ENCODE measurements around the gene PARP14.

Gene PARP14

DNA sequence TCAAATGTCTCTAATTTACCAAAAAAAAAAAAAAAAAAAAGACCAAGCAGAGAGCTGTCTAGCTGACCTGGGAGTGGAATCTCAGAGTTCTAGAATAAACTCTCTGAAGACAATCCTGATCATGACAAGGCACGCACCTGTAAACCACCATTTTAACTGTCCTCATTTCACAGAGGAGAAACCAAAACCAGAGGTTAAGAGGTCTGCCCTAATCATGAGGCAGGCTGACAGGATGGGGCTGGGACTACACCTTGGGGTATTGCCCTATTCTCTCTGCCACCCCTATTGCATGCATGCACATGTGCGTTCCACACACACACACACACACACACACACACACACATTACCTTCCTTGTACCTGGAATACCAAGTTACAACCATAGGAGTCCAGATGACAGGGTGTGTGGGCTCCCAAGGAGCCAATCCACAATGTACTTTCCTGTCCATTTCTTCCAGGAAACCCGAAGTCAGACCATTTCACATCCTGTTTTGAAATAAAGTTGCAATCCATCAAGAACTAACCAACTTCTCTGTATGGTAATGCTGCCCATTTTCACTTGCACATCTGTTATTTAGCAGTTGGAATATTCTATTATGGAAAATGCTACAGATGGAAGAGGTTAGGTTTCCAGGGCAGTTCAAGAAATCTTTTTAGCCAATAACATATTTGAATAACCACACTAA is 78.4 kb downstream of the PARP14 start:
- TF ChIP-seq POLR2AphosphoS5 (IDR thresholded peaks at IDR 0.05; ENCODE audit: low read depth, low read length) (no peak), TAF1 (IDR thresholded peaks at IDR 0.05; ENCODE audit: borderline replicate concordance, low read depth, low read length) (no peak), POLR2A (IDR thresholded peaks at IDR 0.05; ENCODE audit: low read depth, low read length) (no peak)
- no peak for FAIRE-seq
- DNase-seq (ENCODE audit: insufficient read length) = no peak

DNA sequence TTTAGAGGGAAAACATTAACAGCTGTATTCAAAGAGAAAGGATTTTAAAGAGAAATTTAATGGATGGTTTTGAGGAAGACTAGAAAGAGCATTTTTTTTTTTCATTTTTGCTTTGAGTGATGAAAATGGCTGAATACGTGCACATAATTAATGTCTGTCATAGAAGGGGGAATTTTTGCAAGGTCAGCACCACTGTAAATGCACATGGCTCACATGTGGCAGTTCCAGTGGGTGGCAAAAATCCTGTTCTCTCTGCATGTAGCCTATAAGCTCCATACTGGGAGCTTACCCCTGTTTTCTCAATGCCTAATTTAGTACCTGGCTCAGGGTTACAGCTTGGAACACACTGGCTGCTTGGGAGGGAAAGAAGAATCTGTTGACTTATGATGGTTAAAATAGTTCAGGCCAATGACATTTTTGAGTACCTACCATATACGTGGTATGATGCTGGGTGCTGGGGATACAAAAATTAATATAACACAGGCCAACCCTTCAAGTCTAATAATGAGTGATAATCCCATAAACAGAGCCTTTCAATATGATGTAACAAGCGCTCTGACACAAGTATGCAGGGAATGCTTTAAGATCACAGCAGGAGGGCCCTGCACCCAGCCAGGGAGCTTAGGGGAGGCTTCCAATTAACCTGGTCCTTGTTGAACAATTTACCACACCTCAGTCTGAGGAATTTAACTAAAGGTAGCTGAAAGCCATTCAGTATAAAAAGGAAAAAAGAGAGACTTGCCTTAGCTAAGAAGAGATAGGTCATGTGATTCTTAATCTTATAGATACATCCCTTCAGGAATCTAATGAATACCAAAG is 80.0 kb downstream of the PARP14 start:
- FAIRE-seq (no peak), DNase-seq (ENCODE audit: insufficient read length) (no peak)
- TF ChIP-seq POLR2A (IDR thresholded peaks at IDR 0.05; ENCODE audit: low read depth, low read length) (no peak), TAF1 (IDR thresholded peaks at IDR 0.05; ENCODE audit: borderline replicate concordance, low read depth, low read length) (no peak), POLR2AphosphoS5 (IDR thresholded peaks at IDR 0.05; ENCODE audit: low read depth, low read length) (no peak)

DNA sequence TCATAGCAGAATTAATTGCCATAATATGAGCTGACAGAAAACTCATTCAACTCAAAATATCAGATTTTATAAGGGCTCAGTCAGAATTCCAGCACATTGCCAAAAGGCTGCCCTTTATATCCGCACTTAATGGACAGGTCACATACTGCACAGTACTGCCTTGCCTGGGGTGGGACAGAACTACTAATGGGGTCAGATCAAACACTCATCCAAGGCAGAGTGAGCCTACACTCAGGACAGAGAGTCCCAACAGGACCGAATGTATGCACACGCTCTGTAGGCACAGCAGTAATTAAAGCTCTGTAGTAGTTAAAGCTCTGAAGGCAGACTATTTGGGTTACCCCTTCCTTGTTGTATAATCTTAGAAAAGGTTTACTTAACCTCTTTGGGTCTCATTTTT is 85.8 kb downstream of the PARP14 start:
- no peak for TF ChIP-seq TAF1 (IDR thresholded peaks at IDR 0.05; ENCODE audit: borderline replicate concordance, low read depth, low read length)
- TF ChIP-seq POLR2AphosphoS5 (IDR thresholded peaks at IDR 0.05; ENCODE audit: low read depth, low read length) = no peak
- no peak for TF ChIP-seq POLR2A (IDR thresholded peaks at IDR 0.05; ENCODE audit: low read depth, low read length)
- FAIRE-seq (no peak), DNase-seq (ENCODE audit: insufficient read length) (no peak)

- DNase-seq (ENCODE audit: insufficient read length) (no peak), FAIRE-seq (no peak)
- no peak for TF ChIP-seq POLR2AphosphoS5 (IDR thresholded peaks at IDR 0.05; ENCODE audit: low read depth, low read length)
- TF ChIP-seq POLR2A (IDR thresholded peaks at IDR 0.05; ENCODE audit: low read depth, low read length) = no peak
- no peak for TF ChIP-seq TAF1 (IDR thresholded peaks at IDR 0.05; ENCODE audit: borderline replicate concordance, low read depth, low read length)
Observed at GRCh38 chr3:122767540-122768372, 87.1 kb downstream of the PARP14 start.

DNA sequence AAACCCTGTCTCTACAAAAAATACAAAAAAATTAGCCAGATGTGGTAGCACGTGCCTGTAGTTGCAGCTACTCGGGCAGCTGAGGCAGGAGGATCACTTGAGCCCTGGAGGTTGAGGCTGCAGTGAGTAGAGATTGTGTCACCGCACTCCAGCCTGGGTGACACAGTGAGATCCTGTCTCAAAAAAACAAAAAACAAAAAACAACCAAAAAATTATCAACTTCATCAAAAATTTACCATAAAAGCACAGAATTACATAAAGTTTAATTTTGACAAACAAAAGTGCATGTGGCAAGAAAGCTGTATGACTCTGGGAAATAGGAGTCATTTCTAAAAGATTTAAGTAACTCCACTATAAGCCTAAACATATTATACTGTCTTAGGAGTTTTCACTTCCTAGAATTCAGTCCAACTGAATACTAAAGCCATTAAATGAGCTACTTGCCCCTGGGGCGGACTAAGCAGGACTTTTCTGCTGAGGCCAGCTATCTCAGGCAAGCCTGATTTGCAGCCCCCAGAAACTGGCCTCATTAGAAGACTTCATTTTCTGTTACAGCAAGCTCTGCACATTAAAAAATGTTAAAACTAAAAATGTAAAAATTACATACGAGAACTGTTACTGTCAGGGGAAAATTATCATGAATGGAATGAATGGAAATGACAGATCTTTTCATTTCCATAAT is 90.0 kb downstream of the PARP14 start:
- DNase-seq (ENCODE audit: insufficient read length) = no peak
- TF ChIP-seq POLR2A (IDR thresholded peaks at IDR 0.05; ENCODE audit: low read depth, low read length) = no peak
- no peak for TF ChIP-seq POLR2AphosphoS5 (IDR thresholded peaks at IDR 0.05; ENCODE audit: low read depth, low read length)
- TF ChIP-seq TAF1 (IDR thresholded peaks at IDR 0.05; ENCODE audit: borderline replicate concordance, low read depth, low read length) = no peak
- no peak for FAIRE-seq

DNA sequence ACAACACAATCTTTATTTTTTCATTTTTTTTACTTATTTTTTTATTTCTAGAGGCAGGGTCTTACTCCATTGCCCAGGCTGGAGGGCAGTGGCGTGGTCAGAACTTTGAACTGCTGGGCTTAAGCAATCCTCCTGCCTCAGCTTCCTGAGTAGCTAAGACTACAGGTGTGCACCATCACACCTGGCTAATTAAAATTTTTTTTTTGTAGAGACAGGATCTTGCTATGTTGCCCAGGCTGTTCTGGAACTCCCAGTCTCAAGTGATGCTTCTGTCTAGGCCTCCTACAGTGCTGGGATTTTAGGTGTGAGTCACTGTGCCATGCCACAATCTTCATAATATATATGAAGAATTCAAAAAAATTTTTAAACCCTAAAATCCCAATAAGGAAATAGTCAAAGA is 92.2 kb downstream of the PARP14 start:
- DNase-seq (ENCODE audit: insufficient read length) = no peak
- no peak for FAIRE-seq
- TF ChIP-seq POLR2AphosphoS5 (IDR thresholded peaks at IDR 0.05; ENCODE audit: low read depth, low read length) (no peak), POLR2A (IDR thresholded peaks at IDR 0.05; ENCODE audit: low read depth, low read length) (no peak)

GRCh38 chr3:122773944-122774509 is 93.4 kb downstream of the PARP14 start:
- peak; percentile 50 for FAIRE-seq
- no peak for DNase-seq (ENCODE audit: insufficient read length)
- TF ChIP-seq POLR2A (IDR thresholded peaks at IDR 0.05; ENCODE audit: low read depth, low read length) (no peak), TAF1 (IDR thresholded peaks at IDR 0.05; ENCODE audit: borderline replicate concordance, low read depth, low read length) (no peak), POLR2AphosphoS5 (IDR thresholded peaks at IDR 0.05; ENCODE audit: low read depth, low read length) (no peak)

- DNase-seq (ENCODE audit: insufficient read length) (no peak), FAIRE-seq (peak; percentile 84)
- no peak for TF ChIP-seq TAF1 (IDR thresholded peaks at IDR 0.05; ENCODE audit: borderline replicate concordance, low read depth, low read length)
- TF ChIP-seq POLR2AphosphoS5 (IDR thresholded peaks at IDR 0.05; ENCODE audit: low read depth, low read length) = no peak
- TF ChIP-seq POLR2A (IDR thresholded peaks at IDR 0.05; ENCODE audit: low read depth, low read length) = no peak
Observed at GRCh38 chr3:122774564-122774963, 93.9 kb downstream of the PARP14 start.

DNA sequence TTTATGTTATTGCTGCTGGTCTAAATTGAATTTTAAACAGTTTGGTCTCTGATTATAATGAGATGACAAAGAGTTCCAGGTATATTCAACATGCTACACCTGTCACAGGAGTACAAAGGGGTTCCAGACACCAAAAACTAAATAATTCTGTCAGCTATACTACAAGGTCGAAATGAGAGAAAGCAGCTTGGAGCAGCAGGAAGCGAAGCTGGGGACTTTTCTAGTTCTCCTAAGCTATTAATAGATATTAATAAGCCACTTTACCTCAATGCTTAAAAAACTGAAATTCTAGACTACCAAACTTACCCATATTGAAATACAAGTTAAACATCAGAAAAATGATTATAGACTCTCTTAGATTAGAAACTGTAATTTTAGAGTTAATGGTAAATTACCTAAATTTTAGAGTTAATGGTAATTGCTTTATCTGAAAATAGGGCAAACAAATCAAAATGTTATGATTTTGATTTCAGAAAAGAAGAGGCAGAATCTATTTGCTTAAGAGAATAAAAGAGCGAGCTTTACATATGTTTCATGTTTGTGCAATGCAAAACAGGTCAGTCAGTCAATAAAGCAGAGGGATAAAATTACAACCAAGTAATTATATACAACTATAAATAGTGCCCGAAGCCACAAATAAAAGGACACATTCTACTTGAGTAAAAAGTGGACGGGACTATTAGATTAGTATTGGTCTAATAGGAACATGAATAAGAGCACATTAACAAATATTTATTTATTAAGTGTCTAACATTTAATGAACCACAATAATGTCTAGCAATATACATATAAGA is 96.2 kb downstream of the PARP14 start:
- FAIRE-seq (peak; percentile 33), DNase-seq (ENCODE audit: insufficient read length) (no peak)
- TF ChIP-seq POLR2AphosphoS5 (IDR thresholded peaks at IDR 0.05; ENCODE audit: low read depth, low read length) = no peak
- TF ChIP-seq POLR2A (IDR thresholded peaks at IDR 0.05; ENCODE audit: low read depth, low read length) = no peak
- no peak for TF ChIP-seq TAF1 (IDR thresholded peaks at IDR 0.05; ENCODE audit: borderline replicate concordance, low read depth, low read length)

GRCh38 chr3:122777563-122777962 is 96.9 kb downstream of the PARP14 start:
- DNase-seq (ENCODE audit: insufficient read length) (no peak), FAIRE-seq (no peak)
- TF ChIP-seq POLR2AphosphoS5 (IDR thresholded peaks at IDR 0.05; ENCODE audit: low read depth, low read length) = no peak
- TF ChIP-seq POLR2A (IDR thresholded peaks at IDR 0.05; ENCODE audit: low read depth, low read length) = no peak
- no peak for TF ChIP-seq TAF1 (IDR thresholded peaks at IDR 0.05; ENCODE audit: borderline replicate concordance, low read depth, low read length)

Data from GM12892 (cell line).